ENCODE data around the gene SLC9C2.

Gene SLC9C2

GRCh38 chr1:173560285-173560880, 42.5 kb downstream of the SLC9C2 start:
- TF ChIP-seq REST (IDR thresholded peaks at IDR 0.05; ENCODE audit: insufficient read depth in 1 of 2, low read depth in 2 of 2, low read length in 2 of 2) (no peak), POLR2AphosphoS5 (IDR thresholded peaks at IDR 0.05; ENCODE audit: low read depth, low read length) (no peak), SIN3A (IDR thresholded peaks at IDR 0.05; ENCODE audit: borderline replicate concordance, insufficient read depth, low read length) (no peak), FOXP2 (optimal IDR thresholded peaks at IDR 0.05; ENCODE audit: borderline replicate concordance, extremely low read depth, extremely low read length, insufficient read depth) (no peak), TAF1 (IDR thresholded peaks at IDR 0.05; ENCODE audit: borderline replicate concordance, insufficient read depth, low read length) (no peak)

- TF ChIP-seq POLR2AphosphoS5 (IDR thresholded peaks at IDR 0.05; ENCODE audit: low read depth, low read length) (no peak), SIN3A (IDR thresholded peaks at IDR 0.05; ENCODE audit: borderline replicate concordance, insufficient read depth, low read length) (no peak), REST (IDR thresholded peaks at IDR 0.05; ENCODE audit: insufficient read depth in 1 of 2, low read depth in 2 of 2, low read length in 2 of 2) (no peak), FOXP2 (optimal IDR thresholded peaks at IDR 0.05; ENCODE audit: borderline replicate concordance, extremely low read depth, extremely low read length, insufficient read depth) (no peak), TAF1 (IDR thresholded peaks at IDR 0.05; ENCODE audit: borderline replicate concordance, insufficient read depth, low read length) (no peak)
Measured at GRCh38 chr1:173555651-173556305, 47.1 kb downstream of the SLC9C2 start.

- no peak for TF ChIP-seq POLR2AphosphoS5 (IDR thresholded peaks at IDR 0.05; ENCODE audit: low read depth, low read length)
- no peak for TF ChIP-seq SIN3A (IDR thresholded peaks at IDR 0.05; ENCODE audit: borderline replicate concordance, insufficient read depth, low read length)
- TF ChIP-seq FOXP2 (optimal IDR thresholded peaks at IDR 0.05; ENCODE audit: borderline replicate concordance, extremely low read depth, extremely low read length, insufficient read depth) = no peak
- no peak for TF ChIP-seq REST (IDR thresholded peaks at IDR 0.05; ENCODE audit: insufficient read depth in 1 of 2, low read depth in 2 of 2, low read length in 2 of 2)
- TF ChIP-seq TAF1 (IDR thresholded peaks at IDR 0.05; ENCODE audit: borderline replicate concordance, insufficient read depth, low read length) = no peak
Measured at GRCh38 chr1:173554541-173555250, 48.2 kb downstream of the SLC9C2 start.

GRCh38 chr1:173554089-173554488, 48.8 kb downstream of the SLC9C2 start:
- TF ChIP-seq SIN3A (IDR thresholded peaks at IDR 0.05; ENCODE audit: borderline replicate concordance, insufficient read depth, low read length) (no peak), TAF1 (IDR thresholded peaks at IDR 0.05; ENCODE audit: borderline replicate concordance, insufficient read depth, low read length) (no peak), POLR2AphosphoS5 (IDR thresholded peaks at IDR 0.05; ENCODE audit: low read depth, low read length) (no peak), FOXP2 (optimal IDR thresholded peaks at IDR 0.05; ENCODE audit: borderline replicate concordance, extremely low read depth, extremely low read length, insufficient read depth) (no peak), REST (IDR thresholded peaks at IDR 0.05; ENCODE audit: insufficient read depth in 1 of 2, low read depth in 2 of 2, low read length in 2 of 2) (no peak)

Data from PFSK-1 (cell line).